Brain microvascular endothelial cell (primary cell): ENCODE data around the gene PLAAT5.

Source experiments
- DNase-seq: peaks from one replicate; pipeline ENCODE4 v3.0.0-alpha.2; 2020
- H3K27ac ChIP-seq: fragments of 250-450 bp; sonication (Bioruptor Pico); 2 replicates; pipeline ENCODE4 v1.5.1; 2020; ENCODE audit warnings: mild to moderate bottlenecking, moderate library complexity
- H3K27me3 ChIP-seq: fragments of 250-450 bp; sonication (Bioruptor Pico); replicated peaks from 2 replicates; pipeline ENCODE4 v1.5.1; 2020; ENCODE audit warnings: mild to moderate bottlenecking
- H3K36me3 ChIP-seq: fragments of 250-450 bp; sonication (Bioruptor Pico); replicated peaks from 2 replicates; pipeline ENCODE4 v1.5.1; 2020; ENCODE audit warnings: mild to moderate bottlenecking
- H3K4me3 ChIP-seq: 2 replicates; pipeline ENCODE4 v1.5.1; 2011; ENCODE audit warnings: low read depth, mild to moderate bottlenecking, control low read depth, low read length, moderate library complexity
- CTCF ChIP-seq: IDR thresholded peaks from 2 replicates; pipeline ENCODE4 v1.5.1; 2011; ENCODE audit warnings: low read depth, mild to moderate bottlenecking, moderate library complexity, low read length, control low read depth, inconsistent platforms; ENCODE audit errors: missing control alignments
- in situ Hi-C: cut with HindIII; loops from 2 replicates; pipeline ENCODE4 v1.10.0; 2017; ENCODE audit warnings: low sequenced_read_pairs, low pct_ligation_motif_present

The PLAAT5 gene

DNA sequence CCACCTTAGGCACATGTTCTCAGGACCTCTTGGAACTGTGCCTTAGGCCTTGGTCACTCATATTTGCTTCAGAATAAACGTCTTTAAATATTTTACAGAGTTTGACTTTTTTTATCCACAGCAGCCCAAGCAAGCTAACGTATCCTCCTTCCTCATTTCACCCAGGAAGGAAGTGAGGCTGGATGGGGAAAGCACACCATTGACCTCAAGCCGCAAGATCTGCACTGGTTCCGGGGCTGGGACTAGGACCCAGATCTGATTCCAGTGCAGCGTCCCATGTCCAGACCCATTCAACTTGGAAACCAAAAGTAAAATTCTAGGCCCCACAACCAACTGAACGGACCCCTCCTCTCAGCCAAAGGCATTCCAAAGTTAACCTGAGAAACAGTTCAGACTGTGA is 12.5 kb upstream of the PLAAT5 start:
- H3K4me3 ChIP-seq = no peak overlapping the region
- H3K36me3 ChIP-seq = no peaks in the 10 kb centered on the region
- no peak for DNase-seq
- no peak for TF ChIP-seq CTCF
- in situ Hi-C loops = no loop called here
- no peak overlapping the region for H3K27ac ChIP-seq
- H3K27me3 ChIP-seq = no peaks in the 10 kb centered on the region

DNA sequence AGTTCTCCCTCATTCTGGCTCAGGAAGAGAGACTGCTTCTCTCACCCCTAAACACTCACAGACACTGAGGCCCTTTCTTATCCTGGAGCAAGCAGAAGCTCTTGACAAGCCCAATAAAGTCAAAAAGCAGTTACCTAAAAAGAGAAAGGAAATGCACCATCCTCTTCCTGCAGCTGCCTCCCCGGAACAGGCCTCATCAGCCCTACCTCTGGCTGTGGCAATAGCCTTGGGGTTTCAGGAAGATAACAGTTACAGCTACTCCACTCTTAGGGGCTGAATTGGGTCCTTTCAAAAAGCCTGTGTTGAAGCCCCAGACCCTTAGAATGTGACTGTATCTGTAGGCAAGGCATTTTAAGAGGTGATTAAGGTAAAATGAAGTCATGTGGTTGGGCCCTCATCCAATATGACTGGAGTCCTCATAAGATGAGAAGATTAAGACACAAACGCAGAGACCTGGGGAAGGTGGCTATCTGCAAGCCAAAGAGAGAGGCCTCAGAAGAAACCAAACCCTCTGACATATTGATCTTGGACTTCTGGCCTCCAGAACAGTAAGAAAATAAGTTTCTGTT is 11.4 kb upstream of the PLAAT5 start:
- TF ChIP-seq CTCF = no peak
- Histone ChIP-seq H3K27me3 (no peaks in the 10 kb centered on the region), H3K4me3 (no peak overlapping the region), H3K36me3 (no peaks in the 10 kb centered on the region), H3K27ac (no peak overlapping the region)
- in situ Hi-C loops = no loop called here
- DNase-seq = no peak

DNA sequence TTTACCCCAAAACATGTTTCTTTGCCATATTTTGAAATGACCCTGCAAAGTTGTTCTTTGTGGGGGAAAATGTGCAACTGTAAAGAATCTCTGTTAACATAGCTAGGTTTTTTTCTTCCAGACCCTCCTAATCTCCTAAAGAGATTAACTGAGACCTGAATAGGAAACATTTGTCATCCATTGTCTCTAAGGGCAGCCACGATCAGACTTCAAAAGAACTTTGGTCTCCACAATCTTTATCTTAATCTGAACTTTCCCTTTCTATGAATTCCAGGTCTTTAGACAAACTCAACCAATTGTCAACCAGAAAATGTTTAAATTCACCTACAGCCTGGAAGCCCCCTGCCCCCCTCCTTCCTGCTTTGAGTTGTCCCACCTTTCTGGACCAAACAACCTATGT is 10.3 kb upstream of the PLAAT5 start:
- no peak for TF ChIP-seq CTCF
- no peak overlapping the region for H3K4me3 ChIP-seq
- DNase-seq = no peak
- H3K27me3 ChIP-seq = no peaks in the 10 kb centered on the region
- H3K27ac ChIP-seq = no peak overlapping the region
- in situ Hi-C loops = no loop called here
- H3K36me3 ChIP-seq = no peaks in the 10 kb centered on the region

DNA sequence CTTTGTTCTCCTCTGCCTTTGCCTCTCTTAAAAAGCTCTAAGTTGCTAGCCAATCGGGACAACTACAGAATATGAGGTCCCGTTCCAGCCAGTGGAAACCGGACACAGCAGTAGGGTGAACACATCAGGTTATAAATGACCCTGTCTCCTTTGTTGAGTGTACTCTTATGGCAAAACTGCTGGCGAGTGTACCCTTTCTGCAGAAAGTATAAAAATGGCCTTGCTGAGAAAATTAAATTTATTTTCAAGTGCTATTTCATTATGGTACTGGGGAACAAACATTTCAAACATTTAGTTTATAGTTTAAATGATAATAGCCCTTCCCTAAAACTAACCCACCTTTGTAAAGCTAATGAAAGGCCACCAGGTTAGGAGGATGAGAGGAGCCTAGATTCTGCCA is 8.9 kb upstream of the PLAAT5 start:
- H3K4me3 ChIP-seq = no peak overlapping the region
- no peak for TF ChIP-seq CTCF
- no peaks in the 10 kb centered on the region for H3K36me3 ChIP-seq
- no peak for DNase-seq
- H3K27ac ChIP-seq = no peak overlapping the region
- H3K27me3 ChIP-seq = no peaks in the 10 kb centered on the region
- in situ Hi-C loops = no loop called here

- Histone ChIP-seq H3K27ac (no peak overlapping the region), H3K4me3 (no peak overlapping the region), H3K36me3 (no peaks in the 10 kb centered on the region), H3K27me3 (peaks cover 8% of the 10 kb centered on the region)
- TF ChIP-seq CTCF = no peak
- no peak for DNase-seq
- in situ Hi-C loops = no loop called here
Measured at GRCh38 chr11:63494975-63495374, 4.0 kb upstream of the PLAAT5 start.

GRCh38 chr11:63493127-63493526 is 2.2 kb upstream of the PLAAT5 start:
- Histone ChIP-seq H3K4me3 (no peak overlapping the region), H3K27ac (no peak overlapping the region), H3K36me3 (no peaks in the 10 kb centered on the region), H3K27me3 (peaks cover 8% of the 10 kb centered on the region)
- in situ Hi-C loops = no loop called here
- no peak for DNase-seq
- TF ChIP-seq CTCF = no peak
